ENCODE measurements around the gene TDP1.
A peak's percentile ranks its signal among the peaks of the same experiment; 100 is the strongest.

The TDP1 gene

GRCh38 chr14:90053044-90053443 is 97.3 kb downstream of the TDP1 start:
- no peak for TF ChIP-seq CTCF (IDR thresholded peaks at IDR 0.05; ENCODE audit: insufficient read depth, low read length, missing control alignments)
- no peak for DNase-seq (ENCODE audit: low read depth, low spot score)
- POLR2A ChIA-PET, result no interaction called here
- CTCF ChIA-PET, result no interaction called here
- no peak overlapping the region for H3K4me3 ChIP-seq (ENCODE audit: low read depth, low read length)

- ChIA-PET POLR2A (no interaction called here), CTCF (interaction anchor here (0.8 to 1.0 kb wide), 2 partner anchors 37 to 181 kb away, joined by 4 read pairs; no protein-coding TSS in a partner anchor)
- no peak for DNase-seq (ENCODE audit: low read depth, low spot score)
- no peak for TF ChIP-seq CTCF (IDR thresholded peaks at IDR 0.05; ENCODE audit: insufficient read depth, low read length, missing control alignments)
- no peak overlapping the region for H3K4me3 ChIP-seq (ENCODE audit: low read depth, low read length)
These were observed 99.1 kb downstream of the TDP1 start for GRCh38 chr14:90054803-90055202.

- no peak for DNase-seq (ENCODE audit: low read depth, low spot score)
- POLR2A ChIA-PET, result no interaction called here
- no peak overlapping the region for H3K4me3 ChIP-seq (ENCODE audit: low read depth, low read length)
- TF ChIP-seq CTCF (IDR thresholded peaks at IDR 0.05; ENCODE audit: insufficient read depth, low read length, missing control alignments), result no peak
- CTCF ChIA-PET, result no interaction called here
These were observed 101.1 kb downstream of the TDP1 start for GRCh38 chr14:90056826-90057225.

GRCh38 chr14:90058876-90059458 is 103.2 kb downstream of the TDP1 start:
- CTCF ChIA-PET, result interaction anchor here (0.8 kb wide), 1 partner anchor 86 kb away, joined by 3 read pairs; no protein-coding TSS in a partner anchor
- TF ChIP-seq CTCF (IDR thresholded peaks at IDR 0.05; ENCODE audit: insufficient read depth, low read length, missing control alignments), result no peak
- H3K4me3 ChIP-seq (ENCODE audit: low read depth, low read length), result no peak overlapping the region
- DNase-seq (ENCODE audit: low read depth, low spot score), result no peak
- POLR2A ChIA-PET, result no interaction called here

- DNase-seq (ENCODE audit: low read depth, low spot score), result no peak
- POLR2A ChIA-PET, result no interaction called here
- peak; percentile 60 for TF ChIP-seq CTCF (IDR thresholded peaks at IDR 0.05; ENCODE audit: insufficient read depth, low read length, missing control alignments)
- CTCF ChIA-PET, result interaction anchor here (0.6 to 1.1 kb wide), 4 partner anchors 12 to 90 kb away, joined by 4 to 6 read pairs (median 4); no protein-coding TSS in a partner anchor
- peak overlapping the region; percentile 55 for H3K4me3 ChIP-seq (ENCODE audit: low read depth, low read length)
These were observed 104.7 kb downstream of the TDP1 start for GRCh38 chr14:90060312-90060964.

GRCh38 chr14:90060965-90061684 is 105.4 kb downstream of the TDP1 start:
- peak overlapping the region; percentile 55 for H3K4me3 ChIP-seq (ENCODE audit: low read depth, low read length)
- DNase-seq (ENCODE audit: low read depth, low spot score), result no peak
- POLR2A ChIA-PET, result no interaction called here
- no peak for TF ChIP-seq CTCF (IDR thresholded peaks at IDR 0.05; ENCODE audit: insufficient read depth, low read length, missing control alignments)
- CTCF ChIA-PET, result interaction anchor here (2.6 to 3.4 kb wide), 2 partner anchors 87 to 175 kb away, joined by 7 to 14 read pairs; no protein-coding TSS in a partner anchor

Data from AG04449 (cell line).